IMR-90 (cell line): ENCODE results near the gene SPOUT1. TPM values are rescaled to one million over a fixed set of nuclear protein-coding genes. Genes with fewer than 3 reads are reported as not detected.

Experiments used
- ATAC-seq: fragments of 200-7000 bp; cut with Tn5 transposase; 2 replicates; pipeline ENCODE4 v1.9.1; 2020; ENCODE audit warnings: low read depth, mild to moderate bottlenecking, moderate library complexity
- BruUV-seq: library from RNA; stranded (reverse); fragments of 400-500 nt; replicated peaks from 2 replicates; lab custom pipeline; 2021; lab: Mats Ljungman, UMichigan
- CTCF ChIA-PET: fragments of 300-600 bp; formaldehyde crosslinking; extraction: SDS; loops from one replicate; lab custom pipeline; 2021; ENCODE audit warnings: antibody characterized with exemption; lab: Yijun Ruan, JAX
- POLR2A ChIA-PET: fragments of 300-600 bp; sonication (Branson Sonifier 250); formaldehyde crosslinking; loops from one replicate; lab custom pipeline; 2022; ENCODE audit warnings: antibody characterized with exemption; ENCODE audit not compliant: unreplicated experiment; lab: Charles Lee
- DNase-seq: peaks from one replicate; pipeline ENCODE4 v3.0.0; 2013
- H2AFZ ChIP-seq: replicated peaks from 2 replicates; pipeline ENCODE3; 2013; ENCODE audit warnings: low read length, mild to moderate bottlenecking; ENCODE audit not compliant: poor library complexity
- H2AK5ac ChIP-seq: 2 replicates; pipeline ENCODE4 v1.6.1; 2013; ENCODE audit warnings: low read depth, low read length, inconsistent platforms
- H2AK9ac ChIP-seq: replicated peaks from 2 replicates; pipeline ENCODE3; 2013; ENCODE audit warnings: mild to moderate bottlenecking, low read depth, low read length, moderate library complexity; ENCODE audit not compliant: poor library complexity
- H2BK120ac ChIP-seq: 2 replicates; pipeline ENCODE4 v1.6.1; 2013; ENCODE audit warnings: low read depth, low read length, inconsistent platforms
- H2BK15ac ChIP-seq: 3 replicates; pipeline ENCODE4 v1.6.1; 2013; ENCODE audit warnings: low read depth, low read length, inconsistent platforms
- H2BK20ac ChIP-seq: 2 replicates; pipeline ENCODE4 v1.6.1; 2013; ENCODE audit warnings: low read depth, mild to moderate bottlenecking, inconsistent platforms, low read length, moderate library complexity
- H2BK5ac ChIP-seq: 2 replicates; pipeline ENCODE4 v1.6.1; 2013; ENCODE audit warnings: mild to moderate bottlenecking, low read depth, low read length, inconsistent platforms; ENCODE audit not compliant: poor library complexity, severe bottlenecking
- H3K14ac ChIP-seq: replicated peaks from 2 replicates; pipeline ENCODE4 v1.6.1; 2013; ENCODE audit warnings: low read depth, low read length, inconsistent platforms
- H3K18ac ChIP-seq: 2 replicates; pipeline ENCODE4 v1.6.1; 2013; ENCODE audit warnings: low read depth, low read length, control low read depth
- H3K23ac ChIP-seq: 2 replicates; pipeline ENCODE4 v1.6.1; 2013; ENCODE audit warnings: low read depth, low read length, inconsistent platforms
- H3K27ac ChIP-seq: 2 replicates; pipeline ENCODE4 v1.5.1; 2013; ENCODE audit warnings: mild to moderate bottlenecking, control low read depth, low read length; ENCODE audit not compliant: insufficient read depth
- H3K27me3 ChIP-seq: 2 replicates; pipeline ENCODE4 v1.6.1; 2013; ENCODE audit warnings: low read length; ENCODE audit not compliant: control insufficient read depth, insufficient read depth
- H3K36me3 ChIP-seq: 2 replicates; pipeline ENCODE4 v1.6.1; 2013; ENCODE audit warnings: low read length, mixed read lengths; ENCODE audit not compliant: control insufficient read depth, insufficient read depth
- H3K4ac ChIP-seq: 2 replicates; pipeline ENCODE4 v1.6.1; 2013; ENCODE audit warnings: low read depth, low read length, inconsistent platforms
- H3K4me1 ChIP-seq: 2 replicates; pipeline ENCODE4 v1.6.1; 2013; ENCODE audit warnings: low read length, mixed read lengths; ENCODE audit not compliant: control insufficient read depth, insufficient read depth
- H3K4me2 ChIP-seq: 2 replicates; pipeline ENCODE4 v1.6.1; 2013; ENCODE audit warnings: low read depth, mild to moderate bottlenecking, control low read depth, low read length, moderate library complexity
- H3K4me3 ChIP-seq: 2 replicates; pipeline ENCODE4 v1.5.1; 2013; ENCODE audit warnings: low read depth, mild to moderate bottlenecking, control low read depth, low read length, moderate library complexity; ENCODE audit not compliant: insufficient read depth
- H3K56ac ChIP-seq: 2 replicates; pipeline ENCODE4 v1.6.1; 2013; ENCODE audit warnings: low read length, inconsistent platforms; ENCODE audit not compliant: insufficient read depth; ENCODE audit errors: extremely low read depth
- H3K79me1 ChIP-seq, 2 experiments: 2 replicates each; pipeline ENCODE4 v1.6.1; 2013; ENCODE audit warnings: low read length in 2 of 2, inconsistent platforms in 1 of 2, low read depth in 1 of 2
- H3K9ac ChIP-seq: 2 replicates; pipeline ENCODE4 v1.6.1; 2013; ENCODE audit warnings: low read depth, low read length, control low read depth
- H3K9me1 ChIP-seq: 2 replicates; pipeline ENCODE4 v1.6.1; 2013; ENCODE audit warnings: low read length, inconsistent platforms; ENCODE audit not compliant: insufficient read depth
- H3K9me3 ChIP-seq: 2 replicates; pipeline ENCODE4 v1.6.1; 2013; ENCODE audit warnings: low read length; ENCODE audit not compliant: control insufficient read depth, insufficient read depth
- H4K20me1 ChIP-seq: 2 replicates; pipeline ENCODE4 v1.6.1; 2013; ENCODE audit warnings: low read length, inconsistent platforms; ENCODE audit not compliant: insufficient read depth
- H4K5ac ChIP-seq: 2 replicates; pipeline ENCODE4 v1.6.1; 2013; ENCODE audit warnings: mild to moderate bottlenecking, low read depth, low read length, control low read depth
- H4K8ac ChIP-seq, 2 experiments: 2 replicates each; pipeline ENCODE4 v1.6.1; 2013; ENCODE audit warnings: low read depth in 2 of 2, low read length in 2 of 2, control low read depth in 1 of 2, inconsistent platforms in 1 of 2
- H4K91ac ChIP-seq: 2 replicates; pipeline ENCODE4 v1.6.1; 2013; ENCODE audit warnings: low read depth, low read length, inconsistent platforms; ENCODE audit not compliant: insufficient read depth
- BHLHE40 ChIP-seq: fragments of 150-350 bp; IDR thresholded peaks from 2 replicates; pipeline ENCODE4 v1.6.1; 2016; ENCODE audit warnings: mild to moderate bottlenecking, low read depth, low read length
- CEBPB ChIP-seq: IDR thresholded peaks from 2 replicates; pipeline ENCODE4 v1.6.1; 2012; ENCODE audit warnings: low read depth, low read length, improper control_type of control experiment
- CHD1 ChIP-seq: IDR thresholded peaks from 2 replicates; pipeline ENCODE4 v1.6.1; 2012; ENCODE audit warnings: low read depth, low read length, improper control_type of control experiment
- CTCF ChIP-seq: conservative IDR thresholded peaks from 2 replicates; pipeline ENCODE4 v1.5.1; 2012; ENCODE audit warnings: mild to moderate bottlenecking, low read depth, low read length, improper control_type of control experiment
- ELK1 ChIP-seq: fragments of 150-350 bp; IDR thresholded peaks from 2 replicates; pipeline ENCODE4 v1.6.1; 2016; ENCODE audit warnings: low read depth, mild to moderate bottlenecking, low read length, moderate library complexity, borderline replicate concordance
- FOS ChIP-seq: fragments of 150-350 bp; IDR thresholded peaks from 2 replicates; pipeline ENCODE4 v1.6.1; 2016; ENCODE audit warnings: low read depth, low read length
- MAFK ChIP-seq: IDR thresholded peaks from 2 replicates; pipeline ENCODE4 v1.6.1; 2012; ENCODE audit warnings: low read depth, low read length, improper control_type of control experiment
- MAZ ChIP-seq: IDR thresholded peaks from 2 replicates; pipeline ENCODE4 v1.6.1; 2012; ENCODE audit warnings: low read depth, mild to moderate bottlenecking, low read length, improper control_type of control experiment, moderate library complexity, borderline replicate concordance
- MXI1 ChIP-seq: IDR thresholded peaks from 2 replicates; pipeline ENCODE4 v1.6.1; 2012; ENCODE audit warnings: low read depth, mild to moderate bottlenecking, low read length, moderate library complexity, borderline replicate concordance
- NFE2L2 ChIP-seq: fragments of 150-350 bp; IDR thresholded peaks from 2 replicates; pipeline ENCODE4 v1.6.1; 2016; ENCODE audit warnings: low read depth, mild to moderate bottlenecking, low read length
- POLR2A ChIP-seq: IDR thresholded peaks from 2 replicates; pipeline ENCODE4 v1.6.1; 2012; ENCODE audit warnings: mild to moderate bottlenecking, low read depth, low read length
- RAD21 ChIP-seq: IDR thresholded peaks from 2 replicates; pipeline ENCODE4 v1.6.1; 2012; ENCODE audit warnings: low read length, improper control_type of control experiment
- RCOR1 ChIP-seq: IDR thresholded peaks from 2 replicates; pipeline ENCODE4 v1.6.1; 2012; ENCODE audit warnings: mild to moderate bottlenecking, low read length, improper control_type of control experiment; ENCODE audit not compliant: insufficient replicate concordance
- RFX5 ChIP-seq: IDR thresholded peaks from 2 replicates; pipeline ENCODE4 v1.8.0; 2012; ENCODE audit warnings: low read depth, mild to moderate bottlenecking, low read length, moderate library complexity
- SMC3 ChIP-seq: fragments of 150-350 bp; IDR thresholded peaks from 2 replicates; pipeline ENCODE4 v1.6.1; 2016; ENCODE audit warnings: low read depth, mild to moderate bottlenecking, antibody characterized with exemption, low read length, moderate library complexity
- USF2 ChIP-seq: fragments of 150-350 bp; IDR thresholded peaks from 2 replicates; pipeline ENCODE4 v1.6.1; 2017; ENCODE audit warnings: mild to moderate bottlenecking, antibody characterized with exemption, low read length, low read depth
- WGBS, 2 experiments: methylation state at CpG; one replicate each; pipeline versions ENCODE4 v1.1.5 to v1.1.7; 2013; ENCODE audit warnings: missing lambda C conversion rate in 2 of 2; ENCODE audit not compliant: insufficient read length in 1 of 2; ENCODE audit errors: extremely low coverage in 2 of 2; 5-methylcytosine and 5-hydroxymethylcytosine counted together
- dilution Hi-C: fragments of 300-500 bp; cut with HindIII; formaldehyde crosslinking; loops from one replicate; pipeline ENCODE4 v1.14.3; 2018; ENCODE audit warnings: low sequenced_read_pairs; ENCODE audit not compliant: unreplicated experiment
- in situ Hi-C: fragments of 300-500 bp; cut with MboI; formaldehyde crosslinking; loops from 3 replicates; pipeline ENCODE4 v1.14.3; 2019; ENCODE audit warnings: low sequenced_read_pairs, inconsistent platforms, mixed read lengths
- intact Hi-C: fragments of 100-400 bp; cut with micrococcal nuclease; formaldehyde crosslinking; loops from 2 replicates; pipeline ENCODE4 v1.10.0; 2022
- polyA plus RNA-seq, 3 experiments: library from polyadenylated mRNA; depleted of rRNA; stranded (reverse); fragments of >200 nt; gene quantifications; 2 replicates each; pipeline ENCODE4 v1.2.3, GENCODE V29; 2012; ENCODE audit warnings: low replicate concordance in 1 of 3
- total RNA-seq: library from RNA; depleted of rRNA; stranded (reverse); fragments of >200 nt; gene quantifications from 2 replicates; pipeline ENCODE4 v1.2.3, GENCODE V29; 2012

Gene SPOUT1
- total and polyA plus RNA-seq, 2 of the 4 experiments (the other 2 are of a cell fraction) = 17.9 to 27.8 TPM

GRCh38 chr9:128798896-128799295 lies 30.7 kb downstream of the SPOUT1 start:
- dilution Hi-C loops (no loop called here), intact Hi-C loops (no loop called here), in situ Hi-C loops (no loop called here)
- Histone ChIP-seq H2BK120ac (no peak overlapping the region), H2BK15ac (no peak overlapping the region), H3K9me1 (no peaks in the 10 kb centered on the region), H3K4me2 (no peak overlapping the region), H2BK5ac (no peak overlapping the region), H3K9me3 (no peaks in the 10 kb centered on the region), H3K23ac (no peak overlapping the region), H4K5ac (no peak overlapping the region), H2AK5ac (no peak overlapping the region), H3K79me1 (0 out of 4 replicates have a peak, but pooled peaks cover 0 to 3% of the 10 kb centered on the region in 2 experiments), H3K4ac (no peak overlapping the region), H3K27ac (no peak overlapping the region), H3K18ac (no peak overlapping the region), H2AFZ (no peak overlapping the region), H3K4me3 (no peak overlapping the region), H3K9ac (no peak overlapping the region), H3K14ac (no peak overlapping the region), H2AK9ac (no peak overlapping the region), H3K56ac (no peak overlapping the region), H2BK20ac (no peak overlapping the region), H3K4me1 (no peaks in the 10 kb centered on the region), H4K91ac (no peak overlapping the region), H4K20me1 (no peaks in the 10 kb centered on the region), H3K36me3 (peaks cover 54% of the 10 kb centered on the region), H4K8ac (no peak overlapping the region), H3K27me3 (no peaks in the 10 kb centered on the region)
- POLR2A ChIA-PET = no interaction called here
- CTCF ChIA-PET = interaction anchor here (0.6 kb wide), 1 partner anchor 10 kb away, joined by 5 read pairs; no protein-coding TSS in a partner anchor
- no TSS peak for BruUV-seq
- TF ChIP-seq MAZ (no peak), FOS (no peak), USF2 (no peak), BHLHE40 (no peak), POLR2A (no peak), RFX5 (no peak), CEBPB (no peak), CTCF (no peak), RCOR1 (no peak), SMC3 (no peak), RAD21 (no peak), NFE2L2 (no peak), ELK1 (no peak), MXI1 (no peak), CHD1 (no peak), MAFK (no peak)
- no peak for DNase-seq
- ATAC-seq = no peak
- 96% methylated on average over 7 of the region's 8 CpGs; no CpG with 5 or more reads in 1 of the 2 experiments for WGBS, 2 experiments
